ENCODE data around the gene NECAB3.

DNA sequence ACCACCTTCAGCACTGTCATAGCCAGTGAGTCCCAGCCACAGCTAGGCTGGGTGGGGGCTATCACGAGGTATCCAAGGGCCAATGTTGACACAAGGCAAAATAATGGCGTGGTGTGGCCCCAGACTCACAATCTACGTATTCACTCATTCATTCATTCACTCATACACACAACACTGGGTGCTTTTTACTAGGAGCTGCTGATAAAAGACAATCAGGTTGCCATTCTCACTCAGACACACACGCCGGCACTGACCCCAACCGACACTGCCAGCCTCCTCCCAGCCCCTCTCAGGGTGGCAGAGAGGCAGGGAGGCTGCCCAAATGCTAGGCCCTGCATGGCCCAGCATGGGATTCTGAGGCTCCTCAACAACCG is 13.6 kb downstream of the NECAB3 start:
- no peak for TF ChIP-seq POLR2A (IDR thresholded peaks at IDR 0.05)
- TF ChIP-seq, protein P1, sequence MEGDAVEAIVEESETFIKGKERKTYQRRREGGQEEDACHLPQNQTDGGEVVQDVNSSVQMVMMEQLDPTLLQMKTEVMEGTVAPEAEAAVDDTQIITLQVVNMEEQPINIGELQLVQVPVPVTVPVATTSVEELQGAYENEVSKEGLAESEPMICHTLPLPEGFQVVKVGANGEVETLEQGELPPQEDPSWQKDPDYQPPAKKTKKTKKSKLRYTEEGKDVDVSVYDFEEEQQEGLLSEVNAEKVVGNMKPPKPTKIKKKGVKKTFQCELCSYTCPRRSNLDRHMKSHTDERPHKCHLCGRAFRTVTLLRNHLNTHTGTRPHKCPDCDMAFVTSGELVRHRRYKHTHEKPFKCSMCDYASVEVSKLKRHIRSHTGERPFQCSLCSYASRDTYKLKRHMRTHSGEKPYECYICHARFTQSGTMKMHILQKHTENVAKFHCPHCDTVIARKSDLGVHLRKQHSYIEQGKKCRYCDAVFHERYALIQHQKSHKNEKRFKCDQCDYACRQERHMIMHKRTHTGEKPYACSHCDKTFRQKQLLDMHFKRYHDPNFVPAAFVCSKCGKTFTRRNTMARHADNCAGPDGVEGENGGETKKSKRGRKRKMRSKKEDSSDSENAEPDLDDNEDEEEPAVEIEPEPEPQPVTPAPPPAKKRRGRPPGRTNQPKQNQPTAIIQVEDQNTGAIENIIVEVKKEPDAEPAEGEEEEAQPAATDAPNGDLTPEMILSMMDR (IDR thresholded peaks at IDR 0.05) = no peak
